Right lung (tissue), 5 donors: ENCODE measurements around the gene PLB1. TPM values are rescaled to one million over a fixed set of nuclear protein-coding genes. Genes with fewer than 3 reads are reported as not detected.
A peak's percentile ranks its signal among the peaks of the same experiment; 100 is the strongest.

ENCODE experiments used
- DNase-seq, 2 donors: peaks; one replicate each; pipeline ENCODE4 v3.0.0-alpha.2; 2013
- polyA plus RNA-seq, 5 donors: library from polyadenylated mRNA; unstranded; fragments of 120-200 nt; gene quantifications; one replicate each; pipeline versions ENCODE4 v1.2.1 to v1.2.3, GENCODE V29; 2013; ENCODE audit warnings: inconsistent platforms in 1 of 5, low replicate concordance in 1 of 5; ENCODE audit not compliant: insufficient read length in 5 of 5, insufficient read depth in 1 of 5

PLB1 gene
- polyA plus RNA-seq, 5 donors = 1.2 to 2.1 (median 1.7) TPM

GRCh38 chr2:28590496-28591301 lies 94.8 kb downstream of the PLB1 start:
- no peak for DNase-seq

- DNase-seq = no peak
These were observed 96.0 kb downstream of the PLB1 start for GRCh38 chr2:28591711-28592335.

GRCh38 chr2:28592481-28592880 lies 96.6 kb downstream of the PLB1 start:
- DNase-seq = no peak

- DNase-seq = no peak
These were observed 97.4 kb downstream of the PLB1 start for GRCh38 chr2:28593160-28593755.

GRCh38 chr2:28594000-28594331 lies 98.1 kb downstream of the PLB1 start:
- no peak for DNase-seq

- peak; percentile 70 to 76 for DNase-seq
These were observed 98.7 kb downstream of the PLB1 start for GRCh38 chr2:28594332-28595108.

GRCh38 chr2:28595323-28595722 lies 99.5 kb downstream of the PLB1 start:
- no peak for DNase-seq

- no peak for DNase-seq
These were observed 102.6 kb downstream of the PLB1 start for GRCh38 chr2:28598484-28598883.

GRCh38 chr2:28600181-28600580 lies 104.3 kb downstream of the PLB1 start:
- DNase-seq = no peak

- DNase-seq = no peak
These were observed 105.8 kb downstream of the PLB1 start for GRCh38 chr2:28601616-28602015.

GRCh38 chr2:28602136-28602660 lies 106.3 kb downstream of the PLB1 start:
- DNase-seq = no peak

- no peak for DNase-seq
These were observed 107.1 kb downstream of the PLB1 start for GRCh38 chr2:28602751-28603639.

GRCh38 chr2:28603821-28604220 lies 108.0 kb downstream of the PLB1 start:
- DNase-seq = no peak

- no peak for DNase-seq
These were observed 108.5 kb downstream of the PLB1 start for GRCh38 chr2:28604284-28604843.

- no peak for DNase-seq
These were observed 111.2 kb downstream of the PLB1 start for GRCh38 chr2:28606986-28607441.

- no peak for DNase-seq
These were observed 112.1 kb downstream of the PLB1 start for GRCh38 chr2:28607730-28608499.

GRCh38 chr2:28608500-28609424 lies 112.9 kb downstream of the PLB1 start:
- DNase-seq = no peak

GRCh38 chr2:28610583-28611201 lies 114.8 kb downstream of the PLB1 start:
- DNase-seq = no peak
